ENCODE results near the gene KIF26B.

GRCh38 chr1:245544236-245544635 lies 389.5 kb downstream of the KIF26B start:
- TF ChIP-seq EZH2 (IDR thresholded peaks at IDR 0.05; ENCODE audit: low read length, unreplicated experiment) (no peak), CTCF (conservative IDR thresholded peaks at IDR 0.05; ENCODE audit: low read depth, low read length) (no peak), EZH2phosphoT487 (IDR thresholded peaks at IDR 0.05; ENCODE audit: borderline replicate concordance, low read length) (no peak)
